RPMI8226 (cell line): ENCODE data around the gene WFIKKN2.
A peak's percentile ranks its signal among the peaks of the same experiment; 100 is the strongest.
"Not testable (repeated sequence)": the region's sequence is repeated elsewhere in the genome, so short reads cannot be mapped to it uniquely, and the experiment has no call there.

ENCODE experiments used
- DNase-seq: peaks from one replicate; pipeline ENCODE4 v3.0.0-alpha.2; 2015

The WFIKKN2 gene

DNA sequence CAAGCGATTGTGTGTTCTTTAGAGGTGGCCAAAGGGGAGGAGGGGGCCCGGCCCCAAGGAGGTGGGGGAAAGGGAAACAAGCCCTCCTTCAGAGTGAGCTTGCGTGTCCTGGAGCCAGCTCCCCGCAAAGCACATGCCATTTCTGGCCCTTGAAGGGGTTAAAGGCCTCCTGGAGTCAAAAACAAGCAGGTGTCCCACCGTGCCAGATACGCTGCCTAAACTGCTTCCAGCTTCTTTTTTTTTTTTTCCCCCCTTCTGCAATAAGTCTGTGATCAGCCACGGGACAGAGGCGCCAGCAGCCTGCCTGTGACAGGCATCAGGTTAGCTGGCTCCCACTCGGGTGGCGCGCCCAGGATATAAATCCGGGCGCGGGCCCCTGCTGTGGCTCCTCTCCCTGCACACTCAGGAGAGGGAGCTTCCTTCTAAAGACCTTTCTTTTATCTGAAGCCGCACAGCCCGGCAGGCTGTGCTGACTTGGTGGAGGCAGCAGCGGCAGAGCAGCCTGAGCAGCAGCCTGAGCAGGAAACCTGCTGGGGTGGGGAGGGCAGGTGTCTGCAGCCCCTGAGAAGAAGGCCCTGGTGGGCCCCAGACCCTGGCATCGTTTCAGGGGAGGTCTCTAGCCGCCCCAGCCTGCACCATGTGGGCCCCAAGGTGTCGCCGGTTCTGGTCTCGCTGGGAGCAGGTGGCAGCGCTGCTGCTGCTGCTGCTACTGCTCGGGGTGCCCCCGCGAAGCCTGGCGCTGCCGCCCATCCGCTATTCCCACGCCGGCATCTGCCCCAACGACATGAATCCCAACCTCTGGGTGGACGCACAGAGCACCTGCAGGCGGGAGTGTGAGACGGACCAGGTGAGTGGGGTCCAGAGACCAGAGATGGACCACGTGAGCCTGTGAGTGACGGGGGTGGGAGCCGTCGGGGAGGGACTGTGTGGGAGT lies at the start of gene WFIKKN2:
Gene WFIKKN2, plus strand, starts transcription at position 286 of the 934 bp plus-strand sequence. Its CDS starts 352 bp downstream, at position 638.
- DNase-seq: no peak

DNA sequence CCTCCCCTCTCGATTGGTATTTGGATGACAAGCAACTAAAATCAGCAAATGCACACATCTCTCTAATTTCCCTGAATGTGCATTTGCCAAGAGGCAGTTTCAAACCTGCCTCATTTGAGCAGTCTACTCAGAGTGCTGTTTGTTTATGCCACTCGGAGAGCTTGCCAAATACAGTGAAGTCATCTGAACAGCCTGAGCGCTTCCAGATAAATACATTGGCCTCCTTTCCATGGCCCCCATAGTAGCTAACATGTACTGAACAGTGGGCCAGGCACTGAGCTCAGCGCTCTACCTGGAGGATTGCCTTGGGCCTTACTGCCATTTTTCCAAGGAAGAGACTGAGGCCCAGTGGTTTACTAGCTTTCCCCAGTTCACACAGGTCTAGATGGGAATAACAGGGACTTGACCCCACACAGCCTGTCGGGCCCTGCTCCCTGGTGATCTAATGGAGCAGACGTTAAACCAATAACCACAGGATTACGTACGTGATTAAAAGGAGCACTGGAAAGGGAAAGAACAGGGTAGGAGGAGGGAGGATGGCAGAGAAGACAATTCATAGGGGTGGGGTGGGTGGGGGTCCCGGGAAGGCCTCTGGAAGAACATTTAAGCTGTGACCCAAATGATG lies 49.3 kb upstream of the WFIKKN2 start:
- DNase-seq: no peak

DNA sequence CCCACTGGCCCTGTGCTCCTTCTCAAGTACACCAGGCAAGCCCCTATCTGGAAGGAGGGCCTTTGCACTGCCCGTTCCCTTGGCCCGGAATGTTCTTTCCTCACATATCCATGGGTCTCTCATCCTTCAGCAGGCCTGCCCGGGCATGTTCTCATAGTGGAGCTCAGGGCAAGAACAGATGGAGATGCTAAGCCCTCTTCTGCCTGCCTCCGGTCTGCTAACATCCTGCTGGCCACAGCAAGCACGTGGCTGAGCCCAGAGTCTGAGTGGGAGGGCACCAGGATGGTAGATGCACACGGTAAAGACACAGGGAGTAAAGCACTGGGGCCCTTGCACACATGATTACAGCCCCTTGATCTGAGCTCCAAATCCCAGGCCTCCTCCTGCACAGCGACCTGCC lies 48.3 kb upstream of the WFIKKN2 start:
- no peak for DNase-seq

DNA sequence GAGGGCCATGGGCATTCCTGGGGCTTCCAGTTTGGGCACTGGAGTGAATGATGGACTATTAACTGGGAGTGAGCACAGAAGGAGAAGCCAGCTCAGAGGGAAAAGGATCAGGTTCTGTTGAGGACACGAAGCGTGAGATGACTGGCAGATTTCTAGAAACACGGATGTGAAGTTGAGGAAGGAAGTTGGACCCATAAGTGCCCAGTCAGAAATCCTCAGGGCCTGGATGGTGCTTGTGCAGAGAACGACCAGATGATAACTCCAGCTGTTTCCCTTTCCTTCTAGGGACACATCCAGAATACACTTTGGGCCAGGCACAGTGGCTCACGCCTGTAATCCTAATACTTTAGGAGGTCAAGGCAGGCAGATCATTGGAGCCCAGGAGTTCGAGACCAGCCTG lies 44.8 kb upstream of the WFIKKN2 start:
- DNase-seq: no peak

GRCh38 chr17:50792132-50792531 lies 43.3 kb upstream of the WFIKKN2 start:
- DNase-seq: no peak

- DNase-seq: no peak
Measured at GRCh38 chr17:50793007-50793406, 42.4 kb upstream of the WFIKKN2 start.

DNA sequence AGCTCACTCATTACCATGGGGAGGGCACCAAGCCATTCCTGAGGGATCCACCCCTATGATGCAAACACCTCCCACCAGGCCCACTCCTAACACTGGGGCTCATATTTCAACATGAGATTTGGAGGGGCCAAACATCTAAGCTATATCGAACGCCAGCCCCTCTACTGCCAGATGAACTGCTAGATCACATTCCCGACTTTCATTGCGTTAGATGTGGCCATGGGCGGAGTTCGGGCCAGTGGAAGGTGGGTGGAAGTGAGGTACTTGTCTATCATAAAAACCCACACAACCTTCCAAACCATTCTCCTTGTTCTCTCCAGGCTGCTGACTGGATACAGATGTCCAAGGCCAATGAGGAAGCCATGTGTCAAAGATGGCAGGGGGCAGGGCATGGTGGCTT lies 41.0 kb upstream of the WFIKKN2 start:
- no peak for DNase-seq

DNA sequence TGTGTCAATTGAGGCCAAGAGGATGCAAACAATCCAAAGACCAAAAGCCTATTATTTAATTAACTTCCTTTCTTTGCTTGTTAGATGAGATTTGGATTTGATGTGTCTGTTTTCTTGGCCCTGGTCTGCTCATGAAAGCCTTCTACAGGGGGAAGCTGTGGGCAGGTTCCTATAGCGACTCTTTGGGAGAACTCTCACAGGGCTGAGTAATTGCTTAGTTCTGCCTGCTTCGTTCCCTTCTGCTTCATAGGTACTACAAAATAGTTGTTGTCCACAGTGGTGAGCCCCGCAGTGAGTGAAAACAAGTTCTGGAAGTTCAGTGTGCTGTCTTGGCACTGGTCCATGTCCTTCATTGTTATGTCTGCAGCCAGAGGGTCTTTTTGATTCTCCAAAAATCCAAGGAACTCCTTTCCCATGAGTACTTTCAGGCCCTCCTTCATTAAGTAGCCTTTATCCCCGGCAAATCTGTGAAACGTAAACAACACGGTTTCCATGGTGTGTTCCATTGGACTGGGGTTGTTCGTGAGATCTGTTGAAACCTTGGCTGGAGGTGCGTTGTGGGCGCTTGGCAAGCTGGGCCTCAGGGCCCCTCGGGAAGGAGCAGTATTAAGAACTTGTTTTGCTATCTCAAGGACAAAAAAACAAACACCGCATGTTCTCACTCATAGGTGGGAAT lies 38.1 kb upstream of the WFIKKN2 start:
- DNase-seq: no peak

GRCh38 chr17:50798424-50799288 lies 36.7 kb upstream of the WFIKKN2 start:
- no peak for DNase-seq

- no peak for DNase-seq
Measured at GRCh38 chr17:50799582-50799981, 35.8 kb upstream of the WFIKKN2 start.

- no peak for DNase-seq
Measured at GRCh38 chr17:50800196-50800700, 35.1 kb upstream of the WFIKKN2 start.

DNA sequence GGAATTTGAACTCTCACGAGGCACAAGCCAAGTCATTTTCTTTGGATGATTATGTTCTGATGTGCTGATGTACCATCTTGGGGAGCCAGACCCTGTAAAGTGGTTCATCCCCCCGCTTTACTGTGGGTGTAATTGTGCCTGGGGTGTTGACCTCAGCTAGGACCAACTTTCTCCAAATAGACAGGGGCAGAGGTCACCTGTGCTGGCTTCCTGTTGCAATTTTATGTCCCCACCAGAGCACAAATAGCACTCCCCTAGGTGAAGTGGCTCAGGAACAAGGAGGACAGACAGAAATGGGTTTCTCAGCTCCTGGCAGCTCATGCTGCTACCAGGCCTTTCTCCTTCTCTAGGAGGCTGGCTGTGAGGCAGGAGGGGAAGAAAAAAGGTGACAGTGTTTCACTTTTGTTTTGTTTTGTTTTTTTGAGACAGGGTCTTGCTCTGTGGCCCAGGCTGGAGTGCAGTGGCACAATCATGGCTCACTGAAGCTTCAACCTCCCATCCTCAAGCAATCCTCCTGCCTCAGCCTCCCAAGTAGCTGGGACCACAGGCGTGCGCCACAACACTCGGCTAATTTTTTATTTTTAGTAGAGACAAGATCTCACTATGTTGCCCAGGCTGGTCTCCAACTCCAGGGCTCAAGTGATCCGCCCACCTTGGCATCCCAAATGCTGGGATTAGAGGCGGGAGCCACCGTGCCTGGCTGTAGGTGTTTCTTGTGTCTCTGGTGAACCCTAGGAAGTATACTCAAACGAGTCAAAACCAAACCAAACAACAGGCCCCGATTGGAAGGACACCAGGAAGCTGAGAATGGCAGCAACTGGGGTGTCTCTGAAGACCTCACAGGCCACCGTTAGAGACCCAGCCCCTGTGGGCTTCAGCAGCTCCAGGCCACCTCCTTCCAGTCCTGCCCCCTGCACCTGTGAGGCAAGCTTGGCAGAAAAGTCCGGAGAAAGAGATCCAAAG lies 32.5 kb upstream of the WFIKKN2 start:
- no peak for DNase-seq

DNA sequence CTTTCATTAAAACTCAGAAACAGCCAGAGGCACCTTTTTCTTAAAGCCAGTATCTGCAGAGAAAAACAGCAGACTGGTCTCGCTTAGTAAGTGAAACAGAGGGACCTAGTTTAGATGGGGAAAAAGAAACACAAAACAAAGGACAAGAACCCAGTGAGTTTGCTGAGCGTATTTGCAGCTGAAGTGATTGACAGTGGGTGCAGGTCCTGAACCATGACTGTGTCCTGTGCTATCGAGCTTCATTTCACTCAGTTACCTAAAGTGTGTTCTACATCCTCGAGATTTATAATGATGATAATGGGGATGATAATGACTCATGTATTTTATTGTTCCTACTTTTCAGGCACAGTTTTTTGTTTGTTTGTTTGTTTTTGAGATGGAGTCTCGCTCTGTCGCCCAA lies 31.7 kb upstream of the WFIKKN2 start:
- no peak for DNase-seq

DNA sequence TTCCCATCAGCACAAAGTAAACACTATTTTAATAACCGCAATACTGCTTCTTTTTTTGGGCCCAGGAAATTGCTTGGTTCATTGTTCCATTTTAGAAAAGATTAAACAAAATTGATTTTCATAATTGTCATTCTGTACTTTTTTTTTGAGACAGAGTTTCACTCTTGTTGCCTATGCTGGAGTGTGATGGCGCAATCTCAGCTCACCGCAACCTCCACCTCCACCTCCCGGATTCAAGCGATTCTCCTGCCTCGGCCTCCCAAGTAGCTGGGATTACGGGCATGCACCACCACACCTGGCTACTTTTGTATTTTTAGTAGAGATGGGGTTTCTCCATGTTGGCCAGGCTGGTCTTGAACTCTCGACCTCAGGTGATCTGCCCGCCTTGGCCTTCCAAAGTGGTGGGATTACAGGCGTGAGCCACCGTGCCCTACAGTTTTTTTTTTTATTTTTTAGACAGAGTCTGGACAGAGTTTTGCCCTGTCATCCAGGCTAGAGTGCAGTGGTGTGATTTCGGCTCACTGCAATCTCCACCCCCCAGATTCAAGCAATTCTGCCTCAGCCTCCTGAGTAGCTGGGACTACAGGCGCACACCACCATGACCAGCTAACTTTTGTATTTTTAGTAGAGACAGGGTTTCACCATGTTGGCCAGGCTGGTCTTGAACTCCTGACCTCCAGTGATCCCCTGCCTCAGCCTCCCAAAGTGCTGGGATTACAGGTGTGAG lies 30.5 kb upstream of the WFIKKN2 start:
- not testable (repeated sequence) for DNase-seq

DNA sequence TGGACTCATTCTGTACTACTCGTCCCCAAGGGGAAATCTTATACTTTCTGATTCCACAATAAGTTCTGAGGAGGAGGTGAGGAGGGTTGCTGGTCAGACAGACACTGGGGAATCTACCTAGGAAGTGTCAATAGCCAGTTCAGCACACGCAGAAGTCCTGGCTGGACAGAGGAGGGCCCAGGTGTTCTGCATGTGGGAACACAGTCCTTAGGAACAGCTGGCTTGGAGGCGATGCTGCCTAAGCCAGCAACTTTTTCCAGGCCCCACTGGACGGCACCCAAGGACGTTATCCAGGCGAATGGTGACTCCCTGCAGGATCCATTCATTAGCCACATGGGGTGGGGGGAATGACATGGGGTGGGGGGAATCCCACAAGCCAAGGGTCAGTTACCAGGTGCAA lies 29.9 kb upstream of the WFIKKN2 start:
- no peak for DNase-seq

DNA sequence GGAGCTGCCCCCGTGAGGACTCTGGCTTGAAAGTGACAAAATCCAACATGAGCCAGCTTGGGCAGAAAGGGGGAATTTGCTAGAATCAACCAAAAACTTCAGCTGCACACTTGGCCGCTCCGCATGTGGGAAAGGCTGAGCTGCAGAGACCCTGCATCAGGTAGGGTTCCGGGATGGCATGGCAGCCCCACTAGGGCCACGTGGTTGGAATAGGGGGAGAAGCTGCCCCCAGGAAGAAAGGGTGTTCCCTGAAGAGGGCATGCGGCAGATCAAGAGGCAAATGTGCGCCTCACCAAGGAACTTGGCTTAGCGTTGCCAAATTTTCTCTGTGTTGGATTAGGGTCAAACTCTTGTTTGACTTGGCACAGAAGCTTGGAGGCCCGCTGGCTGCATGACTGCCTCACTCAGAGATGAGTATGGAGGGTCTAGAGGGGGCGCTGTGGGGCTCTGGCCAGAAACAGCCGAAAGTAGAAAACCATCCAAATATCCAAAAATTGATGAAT lies 29.2 kb upstream of the WFIKKN2 start:
- DNase-seq: peak; percentile 31

DNA sequence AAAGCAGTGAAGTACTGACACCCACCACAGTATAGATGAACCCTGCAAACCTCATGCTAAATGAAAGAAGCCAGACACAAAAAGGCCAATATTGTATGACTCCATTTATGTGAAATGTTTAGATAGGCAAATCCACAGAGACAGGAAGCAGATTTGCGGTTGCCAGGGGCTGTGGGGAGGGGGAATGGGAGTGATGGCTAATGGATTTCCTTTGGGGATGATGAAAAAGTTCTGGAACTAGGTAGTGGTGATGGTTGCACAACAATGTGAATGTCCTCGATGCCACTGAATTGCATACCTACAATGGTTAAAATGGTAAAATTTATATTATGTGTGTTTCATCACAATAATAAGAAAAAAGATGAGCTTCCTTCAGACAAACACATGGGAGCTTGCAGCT lies 28.4 kb upstream of the WFIKKN2 start:
- DNase-seq: no peak

GRCh38 chr17:50807675-50808074 lies 27.7 kb upstream of the WFIKKN2 start:
- DNase-seq: no peak

DNA sequence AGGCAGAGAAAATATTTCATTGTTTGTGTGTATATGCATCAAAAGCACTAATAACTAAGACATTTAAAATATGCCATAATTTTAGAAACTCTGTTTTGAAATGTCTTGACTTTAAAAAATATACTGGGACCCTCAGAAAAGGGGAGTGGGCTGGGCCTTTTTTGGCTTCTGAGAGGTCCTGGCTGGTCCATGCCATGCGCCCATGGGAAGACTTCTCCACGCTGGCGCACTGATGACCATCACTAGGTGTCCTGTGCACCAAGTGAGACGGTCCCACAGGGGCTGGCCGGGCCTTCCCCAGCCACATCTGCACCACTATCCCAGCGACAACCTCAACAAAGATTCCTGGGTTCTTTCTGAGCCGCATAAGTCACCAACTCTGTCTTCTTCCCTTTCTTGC lies 27.0 kb upstream of the WFIKKN2 start:
- no peak for DNase-seq

DNA sequence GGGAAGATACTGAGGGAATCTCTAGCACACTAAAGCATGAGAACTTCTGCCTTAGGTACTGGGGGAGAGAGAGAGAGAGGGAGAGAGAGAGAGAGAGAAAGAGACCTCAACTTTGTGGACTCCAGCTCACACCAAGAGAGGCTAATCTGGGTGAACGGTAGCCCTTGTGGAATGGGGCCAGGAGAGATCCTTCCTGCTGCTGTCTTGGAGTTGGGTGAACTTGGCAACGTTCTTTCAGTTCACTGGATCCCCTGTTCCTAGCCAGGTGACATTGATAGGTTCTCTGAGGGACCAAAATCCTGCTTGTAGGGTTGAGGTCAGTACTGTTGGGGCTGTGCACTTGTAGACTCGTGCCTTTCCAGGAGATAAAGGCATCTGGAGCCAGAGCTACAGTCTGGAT lies 26.5 kb upstream of the WFIKKN2 start:
- no peak for DNase-seq
